ENCODE data around the gene LRP11.

The LRP11 gene

DNA sequence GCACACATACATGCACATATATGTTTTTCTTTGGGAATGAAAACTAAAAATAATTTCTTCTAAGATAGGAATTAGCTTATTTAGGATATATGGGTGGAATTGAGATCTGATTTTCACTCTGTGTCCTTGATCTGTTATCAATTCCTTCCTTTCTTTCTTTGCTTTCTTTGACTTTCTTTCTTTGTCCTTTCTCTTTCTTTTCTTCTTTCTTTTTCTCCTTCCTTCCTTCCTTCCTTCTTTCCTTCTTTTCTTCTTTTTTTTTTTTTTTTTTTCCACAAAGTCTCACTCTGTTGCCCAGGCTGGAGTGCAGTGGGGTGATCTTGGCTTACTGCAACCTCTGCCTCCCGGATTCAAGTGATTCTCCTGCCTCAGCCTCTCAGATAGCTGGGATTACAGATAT, 86.5 kb downstream of the LRP11 start:
- DNase-seq: no peak

DNA sequence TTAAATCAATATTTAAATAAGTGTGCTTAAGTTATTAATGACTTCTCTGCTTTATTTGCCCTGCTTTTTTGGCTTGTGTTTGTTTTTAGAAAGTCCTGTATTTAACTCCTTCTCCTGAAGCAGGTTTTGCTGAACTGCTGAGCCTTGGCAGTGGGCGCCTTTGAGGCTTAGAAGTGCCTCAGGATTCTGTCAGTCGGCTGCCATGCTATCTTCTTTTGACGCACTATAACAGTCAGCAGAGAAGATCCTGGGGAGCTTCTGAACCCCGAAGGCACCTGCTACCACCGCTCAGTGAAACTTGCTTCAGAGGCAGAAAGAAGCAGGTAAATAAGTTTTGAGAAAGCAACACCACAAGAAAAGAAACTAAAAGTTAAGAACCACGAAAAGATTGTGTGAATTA, 92.2 kb downstream of the LRP11 start:
- DNase-seq: no peak

DNA sequence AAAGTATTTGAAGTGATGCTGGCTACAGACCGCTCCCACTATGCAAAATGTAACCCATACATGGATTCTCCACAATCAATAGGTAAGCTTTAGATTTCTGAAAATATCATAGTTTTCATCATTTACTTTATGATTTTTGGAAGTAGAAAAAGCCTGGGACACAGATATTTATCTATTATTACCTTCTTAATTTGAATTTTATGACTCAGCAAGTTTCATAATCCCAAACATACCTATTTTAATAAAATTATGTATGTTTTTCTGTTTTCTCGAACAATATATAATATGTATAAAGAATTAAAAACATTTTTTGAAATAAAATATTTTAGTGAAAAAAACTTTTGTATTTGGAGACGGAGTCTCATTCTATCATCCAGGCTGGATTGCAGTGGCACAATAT, 93.0 kb downstream of the LRP11 start:
- DNase-seq: no peak

DNA sequence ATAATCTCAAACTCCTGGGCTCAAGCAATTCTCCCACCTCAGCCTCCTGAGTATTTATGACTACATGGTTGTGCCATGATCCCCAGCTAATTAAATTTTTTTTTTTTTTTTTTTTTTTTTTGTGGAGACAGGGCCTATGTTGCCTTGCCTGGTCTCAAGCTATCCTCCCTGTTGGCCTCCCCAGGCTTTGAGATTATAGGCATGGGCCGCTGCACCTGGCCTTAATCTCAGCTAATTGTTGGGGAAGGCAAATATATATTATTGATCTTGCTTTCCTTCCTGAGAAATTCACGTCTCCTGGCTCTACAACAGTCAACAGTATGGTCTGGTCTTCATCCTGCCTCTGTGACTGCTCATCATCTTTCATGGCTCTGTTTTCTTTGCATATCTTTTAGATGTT, 94.5 kb downstream of the LRP11 start:
- DNase-seq: no peak

Data from CD4-positive, alpha-beta T cell treated with Interleukin-10 for 1 hour (primary cell).